Mononuclear cell (primary cell): ENCODE measurements around the gene RTN4R. TPM values are rescaled to one million over a fixed set of nuclear protein-coding genes. Genes with fewer than 3 reads are reported as not detected.
"Not testable (repeated sequence)": the region's sequence is repeated elsewhere in the genome, so short reads cannot be mapped to it uniquely, and the experiment has no call there.

Experiments
- H3K27me3 ChIP-seq: 2 replicates; pipeline ENCODE4 v1.6.0; 2011; ENCODE audit warnings: low read length, control low read depth; ENCODE audit not compliant: insufficient read depth
- H3K4me1 ChIP-seq: 2 replicates; pipeline ENCODE4 v1.5.1; 2011; ENCODE audit warnings: mild to moderate bottlenecking, low read length, control low read depth; ENCODE audit not compliant: insufficient read depth
- H3K4me3 ChIP-seq: 2 replicates; pipeline ENCODE4 v1.5.1; 2011; ENCODE audit warnings: mild to moderate bottlenecking, low read length, moderate library complexity
- H3K9me3 ChIP-seq: 2 replicates; pipeline ENCODE4 v1.5.1; 2011; ENCODE audit warnings: low read depth, mild to moderate bottlenecking, control low read depth, low read length
- total RNA-seq: library from RNA; depleted of rRNA; stranded (reverse); fragments of >200 nt; gene quantifications from one replicate; pipeline ENCODE4 v1.2.3, GENCODE V29; 2012

RTN4R gene
- total RNA-seq: 0.21 TPM

DNA sequence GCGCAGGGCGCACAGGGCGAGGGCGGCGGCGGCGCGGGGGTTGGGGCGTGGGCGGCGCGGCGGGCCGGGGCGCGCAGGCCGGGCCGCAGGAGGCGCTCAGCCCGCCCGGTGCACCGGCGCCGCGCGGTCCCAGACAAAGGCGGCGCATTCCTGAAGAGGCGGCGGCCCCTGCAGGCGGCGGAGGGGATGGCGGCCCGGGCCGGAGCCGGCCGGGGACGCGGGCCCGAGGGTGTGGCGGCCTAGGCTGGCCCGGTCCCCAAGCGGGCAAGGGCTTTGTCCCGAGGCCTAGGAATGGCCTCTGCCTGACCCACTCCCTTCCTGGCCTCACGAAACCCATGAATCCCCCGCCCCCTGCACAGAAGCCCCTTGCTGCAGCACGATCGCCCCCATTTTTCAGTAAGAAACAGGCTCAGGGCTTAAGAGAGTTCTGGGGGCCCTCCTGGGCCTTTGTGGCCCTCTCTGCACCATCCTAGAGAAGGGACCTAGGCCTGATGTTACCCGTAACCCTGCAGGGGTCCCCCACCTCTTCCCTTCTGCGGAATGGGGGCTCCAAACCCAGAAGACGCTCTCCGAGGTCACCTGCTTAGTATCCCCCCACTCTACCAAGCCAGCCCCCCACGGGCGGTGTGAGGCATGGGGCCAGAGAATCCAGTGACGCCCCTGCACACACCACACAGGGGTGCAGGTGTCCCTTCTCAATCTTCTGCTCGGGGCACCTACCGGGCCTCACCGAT, at the start of gene RTN4R:
Gene RTN4R, minus strand, starts transcription at position 40 of the 734 bp plus-strand sequence. CDS start 226 bp downstream, outside the sequence.
- Histone ChIP-seq H3K4me3 (no peak within 1 kb of the TSS), H3K9me3 (no peaks in the 10 kb centered on the region), H3K27me3 (no peaks in the 10 kb centered on the region), H3K4me1 (peaks cover 11% of the 10 kb centered on the region)

DNA sequence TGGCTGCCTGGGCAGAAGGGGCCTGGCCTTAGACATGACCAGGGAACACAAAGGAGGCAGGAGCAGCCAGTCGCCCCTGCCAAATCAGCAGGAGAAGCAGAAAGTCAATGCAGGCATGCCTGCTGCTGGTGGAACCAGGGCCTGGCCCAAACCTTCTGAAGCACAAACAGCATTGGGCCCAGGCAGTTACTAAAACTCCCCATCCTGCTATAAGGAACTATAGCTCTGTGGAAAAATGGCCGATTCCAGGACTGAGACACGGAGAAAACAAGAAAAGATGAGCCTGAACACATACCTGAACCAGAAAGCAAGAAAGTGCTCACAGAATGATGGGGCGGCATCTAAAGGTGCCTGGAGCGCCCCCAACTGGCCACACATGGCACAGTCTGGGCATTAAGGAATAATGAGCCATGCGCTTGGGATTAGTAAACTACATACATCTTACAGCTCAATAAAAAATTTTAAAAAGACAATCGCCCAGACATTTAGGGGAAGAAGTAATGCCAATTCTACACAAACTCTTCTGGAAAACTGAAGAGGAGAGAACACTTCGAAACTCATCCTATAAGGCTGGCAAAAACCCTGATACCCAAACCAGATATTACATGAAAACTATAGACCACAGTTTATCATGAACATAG, 49.4 kb upstream of the RTN4R start:
- peaks cover 36% of the 10 kb centered on the region for H3K4me1 ChIP-seq
- not testable (repeated sequence) for H3K27me3 ChIP-seq, H3K4me3 ChIP-seq, H3K9me3 ChIP-seq

DNA sequence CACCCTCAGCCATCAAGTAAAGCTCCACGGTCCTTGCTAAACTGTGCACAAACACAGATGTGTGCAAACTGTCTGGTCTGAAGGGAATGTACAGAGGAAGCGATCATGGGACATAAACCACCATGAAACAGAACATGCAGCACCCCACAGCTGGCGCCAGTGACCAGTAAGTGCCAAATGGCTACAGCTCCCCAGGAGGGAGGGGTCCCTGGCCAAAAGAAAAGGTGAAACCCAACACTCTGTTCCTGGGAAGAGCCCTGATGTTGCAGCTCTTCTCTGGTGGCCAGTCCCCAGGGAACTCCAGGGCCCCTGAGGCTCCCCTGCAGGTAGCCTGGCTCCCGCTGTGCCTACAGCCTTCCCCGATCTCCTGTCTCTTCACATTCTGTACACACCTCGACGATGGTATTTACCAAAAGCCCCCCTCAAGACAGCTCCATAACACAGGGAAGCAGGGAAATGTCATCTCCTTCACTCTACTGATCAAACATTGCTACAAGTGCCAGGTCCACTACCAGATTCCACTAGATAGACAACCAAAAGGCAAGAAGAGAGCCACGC, 48.8 kb upstream of the RTN4R start:
- no peaks in the 10 kb centered on the region for H3K9me3 ChIP-seq
- no peaks in the 10 kb centered on the region for H3K27me3 ChIP-seq
- H3K4me1 ChIP-seq: peaks cover 34% of the 10 kb centered on the region
- no peak overlapping the region for H3K4me3 ChIP-seq

DNA sequence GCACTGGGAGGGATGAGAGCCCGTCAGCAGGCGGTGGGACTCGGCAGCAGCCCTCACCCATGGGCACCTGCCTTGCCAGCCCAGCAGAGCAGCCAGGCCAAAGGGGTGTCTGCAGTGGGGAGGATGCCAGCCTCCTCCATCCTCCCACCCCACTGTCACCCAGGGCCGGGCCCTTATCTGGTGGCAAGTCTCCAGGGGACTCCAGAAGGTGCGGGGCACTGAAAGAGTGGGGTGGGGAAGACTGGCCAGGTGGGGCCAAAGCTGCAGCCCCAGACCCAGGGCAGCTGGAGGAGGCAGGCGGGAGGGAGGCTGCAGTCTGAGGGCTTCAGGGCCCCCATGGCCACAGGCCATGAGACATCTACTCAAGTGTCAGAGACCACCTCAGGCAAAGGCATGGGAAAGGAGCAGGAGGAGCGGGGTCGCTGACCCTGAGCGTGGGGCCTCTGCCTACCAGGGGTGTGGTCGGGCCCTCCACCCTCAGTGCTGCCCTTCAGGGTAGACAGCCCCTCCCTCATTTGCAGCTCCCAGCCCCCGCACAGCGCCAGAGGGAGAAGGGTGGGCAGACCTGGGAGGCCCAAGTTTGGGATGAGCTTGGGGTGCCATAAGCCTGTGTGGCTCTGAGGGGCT, 48.2 kb upstream of the RTN4R start:
- Histone ChIP-seq H3K4me3 (no peak overlapping the region), H3K9me3 (no peaks in the 10 kb centered on the region), H3K4me1 (peaks cover 34% of the 10 kb centered on the region), H3K27me3 (no peaks in the 10 kb centered on the region)

DNA sequence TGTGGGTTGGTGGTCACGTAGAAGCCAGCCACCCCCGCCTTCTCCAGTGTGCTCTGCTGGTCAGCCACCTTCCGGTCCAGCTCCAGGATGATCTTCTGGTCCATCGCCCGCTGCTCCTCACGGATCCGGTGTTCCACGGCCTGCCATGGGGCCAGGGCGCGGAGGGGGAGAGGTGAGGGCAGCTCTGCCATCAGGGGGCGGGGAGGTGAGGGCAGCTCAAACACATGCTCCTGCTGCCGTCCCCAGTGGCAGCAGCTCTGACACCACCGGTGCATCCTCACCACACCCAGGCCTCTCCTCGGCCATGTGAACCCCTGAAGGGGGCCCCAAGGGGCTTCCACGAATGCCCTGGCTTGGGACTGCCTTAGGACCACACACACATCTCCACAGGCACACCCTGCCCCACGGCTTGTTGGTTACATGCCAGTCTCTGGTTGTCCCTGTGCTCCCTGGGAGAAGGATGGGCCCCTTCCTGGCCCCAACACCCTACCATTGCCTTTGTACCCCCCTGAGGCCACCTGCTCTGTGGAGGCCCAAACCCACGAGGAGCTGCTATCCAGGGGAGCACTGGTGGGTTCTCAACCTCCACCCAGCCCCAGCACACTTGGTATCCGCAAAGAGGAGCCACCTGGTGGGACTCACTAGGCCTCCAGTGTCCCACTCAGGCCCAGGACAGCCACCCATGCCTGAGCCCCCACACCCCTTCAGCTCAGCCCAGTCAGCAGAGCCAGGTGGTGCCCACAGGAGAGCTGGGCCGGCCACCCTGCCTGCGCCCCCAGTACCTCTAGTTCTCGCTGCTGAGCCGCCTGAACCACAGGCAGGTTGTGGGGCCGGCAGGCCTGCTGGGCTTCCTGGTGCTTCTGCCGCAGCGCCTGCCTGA, 47.5 kb upstream of the RTN4R start:
- no peak overlapping the region for H3K4me3 ChIP-seq
- H3K9me3 ChIP-seq: no peaks in the 10 kb centered on the region
- no peaks in the 10 kb centered on the region for H3K27me3 ChIP-seq
- peaks cover 31% of the 10 kb centered on the region for H3K4me1 ChIP-seq

DNA sequence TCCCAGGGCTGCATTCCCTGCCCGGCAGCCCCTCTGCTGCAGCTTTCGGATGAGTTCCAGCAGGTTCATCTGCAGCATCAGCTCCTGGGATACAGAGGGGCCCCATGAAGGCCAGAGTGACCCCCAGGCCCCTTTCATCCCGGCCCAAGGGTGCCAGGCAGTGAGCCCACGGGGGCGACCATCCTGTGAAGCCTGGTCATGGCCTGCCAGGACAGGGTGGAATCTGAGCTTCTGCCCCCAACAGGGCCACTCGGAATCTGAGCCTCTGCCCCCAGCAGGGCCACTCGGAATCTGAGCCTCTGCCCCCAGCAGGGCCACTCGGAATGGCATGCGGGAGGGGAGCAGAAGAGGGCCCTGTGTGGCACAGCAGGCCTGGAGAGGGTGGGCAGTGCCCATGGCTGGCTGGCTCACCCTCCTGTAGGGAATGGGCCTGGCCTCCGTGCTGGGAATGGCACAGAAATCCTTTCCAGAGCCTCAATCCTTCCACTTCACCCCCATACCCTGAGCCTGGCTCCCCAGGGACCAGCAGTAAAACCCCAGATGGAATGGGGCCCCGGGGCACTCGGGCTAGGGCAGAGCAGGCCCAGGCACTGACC, 46.7 kb upstream of the RTN4R start:
- not testable (repeated sequence) for H3K9me3 ChIP-seq, H3K27me3 ChIP-seq

DNA sequence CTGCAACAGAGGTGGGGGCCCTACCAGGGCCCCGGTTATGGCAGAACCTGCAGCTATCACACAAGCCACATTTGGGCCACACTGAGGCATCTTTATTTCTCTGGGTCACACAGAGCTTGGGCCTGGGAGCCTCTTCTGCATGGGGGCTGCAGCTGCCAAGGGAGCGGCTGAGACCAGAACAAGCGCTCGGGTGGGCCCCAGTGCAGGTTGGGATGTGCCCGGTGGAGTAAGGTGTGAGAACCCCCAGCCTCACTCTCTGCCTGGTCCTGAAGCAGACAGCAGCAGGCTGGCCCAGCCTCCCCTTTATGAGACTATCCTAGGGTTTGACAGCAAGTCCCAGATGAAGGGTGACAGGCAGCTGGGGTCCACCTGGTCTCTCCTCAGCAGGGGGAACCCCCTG, 46.1 kb upstream of the RTN4R start:
- H3K4me1 ChIP-seq: peaks cover 25% of the 10 kb centered on the region
- H3K9me3 ChIP-seq, H3K27me3 ChIP-seq, H3K4me3 ChIP-seq: not testable (repeated sequence)

More for the DNA sequence above, 46.7 kb upstream of the RTN4R start:
- H3K4me3 ChIP-seq: not testable (repeated sequence)
- H3K4me1 ChIP-seq: peaks cover 28% of the 10 kb centered on the region

DNA sequence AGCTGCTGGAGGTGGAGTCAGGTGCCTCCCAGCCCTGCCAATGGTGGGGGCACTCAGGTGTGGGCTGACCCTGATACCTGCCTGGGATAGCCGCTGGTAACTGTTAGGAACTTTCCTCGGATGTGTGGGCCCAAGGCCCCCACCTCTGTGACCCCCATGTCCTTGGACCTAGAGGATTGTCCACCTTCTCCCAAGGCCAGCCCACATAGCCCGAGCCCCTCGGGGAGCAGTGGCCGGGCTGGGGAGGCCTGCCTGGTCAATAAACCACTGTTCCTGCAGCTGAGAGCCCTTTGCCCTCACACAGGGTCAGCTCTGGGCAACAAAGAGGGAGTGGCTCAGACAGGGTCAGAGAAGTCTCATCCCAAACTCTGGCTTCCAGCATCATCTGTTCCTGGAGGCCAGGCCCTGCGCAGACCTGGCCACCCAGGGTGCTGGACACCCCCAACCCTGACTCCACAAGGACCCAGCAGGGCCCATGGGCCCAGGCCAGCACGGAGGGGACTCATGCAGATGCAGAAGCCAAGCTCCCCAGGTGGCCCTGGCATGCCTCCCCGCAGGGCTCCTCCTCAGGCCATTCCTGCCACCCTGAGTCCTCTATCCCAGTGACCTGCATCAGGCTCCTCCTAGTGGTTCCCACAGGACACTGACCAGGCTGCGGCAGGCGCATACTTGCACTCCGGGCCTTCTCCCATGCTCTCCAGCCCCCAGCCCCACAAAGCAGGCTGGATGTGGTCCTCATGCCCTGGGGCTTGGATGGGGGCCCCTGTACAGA, 45.4 kb upstream of the RTN4R start:
- not testable (repeated sequence) for H3K9me3 ChIP-seq, H3K27me3 ChIP-seq, H3K4me3 ChIP-seq
- peaks cover 18% of the 10 kb centered on the region for H3K4me1 ChIP-seq

DNA sequence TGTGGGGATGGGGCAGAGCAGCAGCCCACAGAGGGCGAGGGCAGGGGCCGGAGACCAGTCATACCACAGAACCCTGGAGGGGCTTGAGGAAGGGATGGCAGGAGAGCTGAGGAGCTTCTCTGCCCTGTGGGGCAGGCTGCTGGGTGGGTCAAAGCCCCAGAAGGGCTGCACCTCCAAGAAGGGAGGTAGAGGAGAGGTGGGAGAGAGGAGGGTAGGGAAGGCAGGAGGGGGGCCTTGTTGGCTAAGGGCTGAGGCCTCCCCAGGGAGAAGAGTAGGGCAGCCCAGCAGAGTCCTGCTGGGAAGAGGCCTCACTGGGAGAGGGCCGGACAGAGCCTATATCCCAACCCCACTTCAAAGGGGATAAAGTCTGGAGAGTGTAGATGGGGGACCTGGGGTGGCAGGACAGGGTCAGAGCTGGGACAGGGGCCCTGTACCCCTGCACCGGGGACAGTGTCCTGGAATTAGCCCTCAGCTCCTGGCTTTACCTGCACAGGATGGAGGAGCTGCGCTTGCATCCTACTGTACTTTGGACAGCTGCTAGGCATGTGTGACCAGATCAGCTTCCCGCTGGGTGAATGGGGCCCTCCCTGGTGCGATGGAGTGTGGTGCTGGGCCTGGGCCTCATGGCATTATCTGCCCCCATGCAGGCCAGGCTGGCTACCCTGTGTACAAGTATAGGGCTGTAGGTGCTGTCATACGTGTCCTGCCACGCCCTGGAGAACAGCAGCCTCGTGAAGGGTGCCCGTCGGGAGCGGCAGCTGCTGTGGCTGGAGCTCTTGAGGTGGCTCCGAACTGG, 44.5 kb upstream of the RTN4R start:
- H3K27me3 ChIP-seq: no peaks in the 10 kb centered on the region
- no peaks in the 10 kb centered on the region for H3K9me3 ChIP-seq
- H3K4me3 ChIP-seq: no peak overlapping the region
- H3K4me1 ChIP-seq: peaks cover 9% of the 10 kb centered on the region

DNA sequence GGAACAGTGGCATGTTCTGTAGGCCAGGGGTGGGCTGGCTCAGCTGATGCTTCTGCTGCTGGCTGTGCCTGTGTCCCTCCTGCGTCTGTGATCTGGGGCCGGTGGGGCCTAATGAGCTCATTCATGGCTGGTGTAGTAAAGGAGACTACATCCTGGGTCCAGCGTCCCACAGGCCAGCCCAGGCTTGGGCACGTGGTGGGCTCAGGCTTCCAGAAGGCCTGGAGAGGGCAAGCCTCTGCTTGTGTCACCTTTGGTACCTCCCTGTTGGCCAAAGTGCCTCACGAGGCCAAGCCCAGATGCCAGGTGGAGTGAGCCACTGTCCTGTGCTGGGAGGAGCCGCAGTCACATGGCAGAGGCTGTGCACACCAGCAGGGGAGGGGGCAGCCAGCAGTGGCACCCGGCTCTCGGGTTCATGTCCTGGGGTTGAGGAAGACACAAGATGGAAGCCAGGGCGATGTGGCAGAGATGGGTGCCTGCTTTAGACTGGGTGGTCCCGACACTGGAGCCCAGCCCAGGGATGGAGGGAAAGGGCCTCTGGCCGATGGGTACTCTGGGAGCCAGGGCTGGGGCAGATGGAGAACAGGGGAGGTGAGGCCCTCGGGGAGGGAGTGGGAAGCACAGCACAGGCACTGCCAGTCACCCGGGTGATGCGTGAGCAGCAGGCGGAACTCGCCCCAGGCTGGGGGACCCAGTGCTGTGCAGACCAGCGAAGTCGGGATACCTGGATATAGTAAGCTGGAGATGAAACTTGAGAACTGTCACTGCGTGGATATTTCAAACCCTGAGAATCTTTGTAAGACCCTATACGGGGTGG, 43.3 kb upstream of the RTN4R start:
- not testable (repeated sequence) for H3K4me1 ChIP-seq, H3K9me3 ChIP-seq, H3K27me3 ChIP-seq, H3K4me3 ChIP-seq

DNA sequence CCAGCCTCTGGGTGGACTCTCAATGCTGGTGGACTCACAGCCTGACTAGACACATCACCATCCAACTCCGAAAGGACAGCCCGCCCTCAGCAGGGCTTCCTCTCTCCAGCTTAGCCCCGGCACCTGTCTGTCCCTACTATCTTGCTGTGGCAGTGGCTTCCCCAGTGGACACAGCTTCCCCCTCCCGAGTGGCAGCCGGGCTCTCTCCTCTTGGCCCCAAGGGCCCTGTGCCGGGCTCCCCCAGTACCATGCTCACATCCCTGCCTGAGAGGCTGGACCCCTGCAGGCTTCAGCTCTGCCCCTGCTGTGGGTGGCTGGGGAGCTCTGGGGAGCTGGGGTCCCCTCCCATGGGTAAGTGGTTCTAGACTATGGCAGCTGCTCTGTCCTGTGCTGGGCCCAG, 42.7 kb upstream of the RTN4R start:
- H3K9me3 ChIP-seq, H3K27me3 ChIP-seq, H3K4me3 ChIP-seq, H3K4me1 ChIP-seq: not testable (repeated sequence)

DNA sequence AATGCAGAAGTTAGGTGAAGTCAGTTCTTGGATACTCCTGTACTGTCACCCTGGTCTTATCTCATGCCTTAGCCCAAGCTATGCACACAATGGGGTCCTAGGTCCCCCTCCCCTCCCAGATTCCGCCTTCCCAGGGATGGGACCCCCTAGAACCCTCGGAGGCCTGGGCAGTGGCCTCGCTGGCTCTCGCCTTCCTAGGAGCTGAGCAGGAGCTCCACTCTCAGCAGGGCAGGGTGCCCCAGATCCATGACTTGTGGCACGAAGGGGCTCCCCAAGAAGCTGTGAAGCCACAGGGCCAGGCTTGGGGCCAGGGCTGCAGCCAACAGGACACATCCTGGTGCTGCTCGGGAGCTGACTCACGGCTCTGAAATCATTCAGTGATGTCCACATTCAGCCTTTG, 42.1 kb upstream of the RTN4R start:
- not testable (repeated sequence) for H3K4me1 ChIP-seq, H3K4me3 ChIP-seq, H3K27me3 ChIP-seq, H3K9me3 ChIP-seq
